NCI-H2171 treated with DMSO at 0.1 percent for 48 hours (cell line): ENCODE results near the gene RRP1.

Source experiments
- DNase-seq: peaks from one replicate; lab custom pipeline; 2025; lab: John Stamatoyannopoulos, UW

RRP1 gene

DNA sequence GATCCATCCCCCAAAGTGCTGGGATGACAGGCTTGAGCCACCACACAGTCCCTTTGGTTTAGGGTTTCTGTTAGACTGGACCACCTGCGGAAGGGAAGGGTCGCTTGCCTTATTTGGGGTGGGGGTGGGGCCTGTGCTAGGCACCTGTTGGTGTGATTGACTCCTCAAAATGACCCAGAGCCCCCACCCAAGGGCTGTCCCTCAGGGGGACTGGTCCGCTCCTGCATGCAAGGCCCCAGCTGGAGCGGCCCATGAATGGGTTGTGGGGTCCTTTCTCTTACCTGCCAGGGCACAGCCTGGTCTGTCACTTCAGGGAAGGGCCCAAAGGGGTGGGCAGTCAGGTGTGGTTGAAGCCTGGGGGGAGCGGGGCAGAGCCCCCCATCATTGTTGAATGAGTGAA, 11.4 kb upstream of the RRP1 start:
- DNase-seq: no peak

- no peak for DNase-seq
Measured at GRCh38 chr21:43778469-43779335, 10.7 kb upstream of the RRP1 start.

GRCh38 chr21:43779660-43780059, 9.7 kb upstream of the RRP1 start:
- DNase-seq: no peak

DNA sequence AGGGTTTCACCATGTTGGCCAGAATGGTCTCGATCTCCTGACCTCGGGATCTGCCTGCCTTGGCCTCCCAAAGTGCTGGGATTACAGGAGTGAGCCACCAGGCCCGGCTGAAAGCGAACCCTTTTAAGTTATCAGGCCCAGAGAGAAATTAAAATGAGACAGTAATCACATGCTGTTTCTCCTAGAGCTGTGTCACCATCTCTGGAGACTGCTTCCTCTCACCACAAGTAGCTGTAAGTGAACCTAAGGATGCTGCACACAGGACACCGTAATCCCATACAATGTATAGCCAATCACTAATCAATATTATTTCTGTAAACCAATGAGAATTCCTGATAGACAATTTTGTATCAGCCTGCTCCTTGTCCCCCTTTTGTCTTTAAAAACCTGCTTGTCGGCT, 7.5 kb upstream of the RRP1 start:
- no peak for DNase-seq

DNA sequence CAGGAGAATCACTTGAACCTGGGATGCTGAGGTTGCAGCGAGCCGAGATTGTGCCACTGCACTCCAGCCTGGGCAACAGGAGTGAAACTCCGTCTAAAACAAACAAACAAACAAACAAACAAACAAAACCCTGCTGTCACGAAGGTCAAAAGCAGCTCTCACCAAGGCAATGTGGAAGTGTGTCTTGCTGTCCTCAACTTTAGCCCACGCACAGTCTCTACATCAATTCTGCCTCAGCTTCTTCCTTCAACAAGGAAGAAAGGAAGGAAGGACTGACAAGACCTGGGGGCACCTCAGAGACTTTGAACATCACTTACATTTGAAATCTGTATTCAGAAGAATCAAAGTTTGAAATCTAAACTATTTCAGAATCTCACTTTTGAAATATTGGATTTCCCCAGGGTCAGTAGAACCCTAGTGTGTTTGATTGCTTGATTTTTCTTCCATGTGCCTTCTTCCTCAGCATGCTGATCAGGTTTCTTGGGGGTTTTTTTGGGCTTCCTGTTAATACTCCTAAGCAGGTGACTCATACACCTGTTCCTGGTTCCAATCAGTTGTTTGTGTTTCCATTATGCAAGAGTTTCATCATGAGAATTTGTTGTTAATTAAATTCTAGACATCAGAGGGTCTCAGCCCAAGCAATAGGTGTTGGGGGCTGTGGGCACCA, 6.8 kb upstream of the RRP1 start:
- DNase-seq: no peak

DNA sequence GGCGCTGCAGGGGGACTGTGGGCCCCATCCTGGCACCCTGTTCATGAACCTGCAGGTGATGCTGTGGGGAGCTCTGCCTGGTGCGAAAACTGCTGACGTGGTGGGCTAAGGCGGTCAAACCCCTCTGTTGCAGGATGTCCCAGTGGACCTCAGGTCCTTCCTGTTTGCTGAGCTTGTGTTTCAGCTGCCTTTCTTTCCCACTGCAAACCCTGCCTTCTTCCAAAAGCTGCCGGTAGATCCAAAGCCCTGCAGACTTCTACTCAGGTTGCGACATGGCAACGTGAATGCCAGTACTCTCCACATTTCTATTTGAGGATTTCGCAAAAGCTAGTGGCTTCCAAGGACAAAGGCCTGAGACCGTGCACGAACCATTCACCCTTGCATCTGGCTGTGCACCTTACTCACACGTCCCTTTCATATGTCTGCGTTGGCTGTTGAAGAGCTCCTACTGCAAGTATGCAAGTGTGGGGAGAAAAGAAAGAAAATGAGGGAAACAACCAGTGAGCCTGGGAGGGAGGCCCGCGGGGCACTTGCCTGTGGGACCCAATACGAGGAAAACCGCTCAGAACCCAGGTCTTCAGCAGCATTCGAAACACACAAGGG, 6.2 kb upstream of the RRP1 start:
- DNase-seq: no peak

- no peak for DNase-seq
Measured at GRCh38 chr21:43785134-43785533, 4.2 kb upstream of the RRP1 start.

- DNase-seq: peak; percentile 77
Measured at GRCh38 chr21:43786300-43786806, 3.0 kb upstream of the RRP1 start.

DNA sequence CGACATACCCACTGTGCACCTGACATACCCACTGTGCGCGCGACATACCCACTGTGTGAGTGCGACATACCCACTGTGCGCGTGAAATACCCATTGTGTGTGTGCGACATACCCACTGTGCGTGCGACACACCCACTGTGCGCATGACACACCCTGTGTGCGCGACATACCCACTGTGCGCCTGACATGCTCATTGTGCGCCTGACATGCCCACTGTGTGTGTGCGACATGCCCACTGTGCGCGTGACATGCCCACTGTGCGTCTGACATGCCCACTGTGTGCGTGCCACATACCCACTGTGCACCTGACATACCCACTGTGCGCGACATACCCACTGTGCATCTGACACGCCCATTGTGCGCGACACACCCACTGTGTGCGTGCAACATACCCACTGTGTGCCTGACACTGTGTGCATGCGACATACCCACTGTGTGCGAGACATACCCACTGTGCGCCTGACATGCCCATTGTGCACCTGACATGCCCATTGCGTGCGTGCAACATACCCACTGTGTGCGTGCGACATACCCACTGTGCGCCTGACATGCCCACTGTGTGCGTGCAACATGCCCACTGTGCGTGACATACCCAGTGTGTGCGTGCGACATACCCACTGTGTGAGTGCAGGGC, 2.5 kb upstream of the RRP1 start:
- DNase-seq: no peak

DNA sequence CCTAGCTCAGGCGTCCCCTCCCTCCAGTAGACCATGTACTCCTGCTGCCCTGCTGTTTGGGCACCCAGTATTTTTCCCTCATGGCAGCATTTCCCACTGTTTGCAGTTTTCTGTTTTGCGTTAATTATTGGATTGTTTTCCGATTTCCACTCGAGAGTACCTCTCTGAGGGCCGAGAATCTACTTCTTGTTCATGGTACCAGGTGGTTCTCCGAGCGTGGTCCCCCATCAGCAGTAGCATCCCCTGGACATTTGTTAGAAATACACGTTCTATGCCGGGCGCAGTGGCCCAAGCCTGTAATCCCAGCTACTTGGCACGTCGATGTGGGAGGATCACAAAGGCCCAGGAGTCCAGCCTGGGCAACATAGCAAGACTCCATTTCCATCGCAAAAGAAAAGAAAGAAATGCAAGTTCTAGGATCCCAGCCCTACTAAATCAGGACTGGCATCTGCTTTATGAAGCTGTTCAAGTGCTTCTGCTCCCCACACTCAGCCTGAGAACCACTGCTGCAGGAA, 690 bp downstream of the RRP1 start:
- DNase-seq: no peak

DNA sequence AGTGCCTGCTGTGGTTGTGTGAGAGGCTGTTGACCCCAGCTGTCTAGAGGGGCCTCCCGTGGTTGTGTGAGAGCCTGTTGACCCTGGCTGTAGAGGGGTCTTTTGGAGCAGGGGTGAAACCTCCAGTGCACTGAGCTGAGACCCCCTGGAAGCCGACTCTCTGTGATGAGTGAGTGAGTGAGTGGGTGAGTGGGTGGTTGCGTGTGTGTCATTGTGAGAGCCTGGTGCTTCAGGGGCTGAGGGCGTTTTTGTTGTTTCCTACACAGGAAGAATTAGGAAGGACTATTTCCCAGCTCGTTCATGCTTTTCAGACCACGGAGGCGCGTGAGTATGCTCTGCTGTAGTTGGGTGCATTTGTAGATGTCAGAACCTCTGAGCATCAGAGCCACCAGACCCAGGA, 3.0 kb downstream of the RRP1 start:
- no peak for DNase-seq

GRCh38 chr21:43793243-43793642, 3.9 kb downstream of the RRP1 start:
- no peak for DNase-seq

DNA sequence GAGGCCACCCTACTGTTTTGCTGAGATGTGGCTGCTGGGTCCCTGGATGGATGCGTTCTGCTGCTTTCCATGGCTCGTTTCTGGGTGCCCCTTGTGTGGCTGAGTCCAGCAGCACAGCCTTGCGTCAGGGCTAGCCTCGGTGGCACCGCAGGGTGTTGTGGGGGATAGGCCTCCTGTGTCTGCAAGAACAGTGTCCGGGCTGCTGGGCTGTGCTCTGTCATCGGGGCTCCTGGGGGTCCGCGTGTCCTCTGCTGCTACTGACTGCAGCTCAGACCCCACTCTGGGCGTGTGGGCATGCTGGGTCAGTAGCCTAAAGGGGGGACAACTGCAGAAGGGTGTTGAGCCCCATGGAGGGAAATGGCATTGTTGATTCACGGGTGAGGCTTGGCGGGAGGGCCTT, 4.9 kb downstream of the RRP1 start:
- DNase-seq: no peak

DNA sequence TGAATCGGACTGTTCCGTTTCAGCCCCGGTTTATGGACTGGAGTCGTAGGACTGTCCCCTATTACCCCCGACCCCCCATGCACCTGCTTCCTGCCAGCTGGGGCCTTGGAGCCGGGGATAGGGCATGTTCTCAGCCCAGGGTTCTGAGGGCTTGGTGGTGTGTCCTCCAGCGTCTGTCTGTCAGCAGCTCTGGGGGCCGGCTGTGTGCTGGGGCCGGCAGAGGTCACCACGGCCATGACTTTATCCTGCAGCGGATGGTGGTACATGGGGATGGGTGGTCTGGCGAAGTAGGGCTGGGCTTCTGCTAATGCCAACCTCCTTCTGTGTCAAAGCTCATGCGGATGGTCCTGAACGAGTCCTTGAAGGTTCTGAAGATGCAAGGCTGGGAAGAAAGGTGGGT, 5.5 kb downstream of the RRP1 start:
- no peak for DNase-seq

DNA sequence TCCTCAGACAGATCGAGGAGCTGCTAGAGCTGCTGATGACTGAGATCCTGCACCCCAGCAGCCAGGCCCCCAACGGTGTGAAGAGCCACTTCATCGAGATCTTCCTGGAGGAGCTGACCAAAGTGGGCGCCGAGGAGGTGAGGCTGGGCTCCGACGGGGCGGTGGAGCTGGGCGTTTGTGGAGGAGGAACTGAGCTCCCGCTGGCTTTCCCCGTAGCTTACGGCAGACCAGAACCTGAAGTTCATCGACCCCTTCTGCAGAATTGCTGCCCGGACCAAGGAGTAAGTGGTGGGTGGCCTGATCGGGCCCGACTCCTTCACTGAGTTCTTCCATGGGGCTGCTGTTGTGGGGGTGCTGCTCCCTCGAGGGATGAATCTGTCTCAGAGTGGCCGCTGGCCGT, 8.0 kb downstream of the RRP1 start:
- DNase-seq: no peak

GRCh38 chr21:43797925-43798715, 8.7 kb downstream of the RRP1 start:
- DNase-seq: no peak

GRCh38 chr21:43799301-43799840, 10.0 kb downstream of the RRP1 start:
- no peak for DNase-seq

DNA sequence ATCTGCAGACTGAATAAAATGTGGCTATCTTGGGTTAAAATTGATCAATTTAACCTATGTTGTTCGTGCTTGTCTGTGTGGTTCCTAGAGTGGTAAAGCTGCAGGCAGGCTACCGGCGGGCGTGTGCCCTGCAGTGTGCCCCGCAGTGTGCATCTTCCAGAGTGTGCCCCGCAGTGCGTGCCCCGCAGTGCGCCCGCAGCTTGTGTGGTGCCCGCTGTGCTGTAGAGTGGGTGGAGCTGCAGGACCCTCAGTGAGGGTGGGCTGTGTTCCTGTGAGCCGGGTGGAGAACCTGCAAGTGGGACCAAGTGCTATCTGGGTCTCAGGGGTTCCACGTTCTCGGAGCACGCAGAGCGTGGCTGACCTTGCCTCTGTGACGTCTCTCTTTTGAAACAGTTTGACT, 10.7 kb downstream of the RRP1 start:
- no peak for DNase-seq

GRCh38 chr21:43800566-43800965, 11.2 kb downstream of the RRP1 start:
- DNase-seq: no peak

DNA sequence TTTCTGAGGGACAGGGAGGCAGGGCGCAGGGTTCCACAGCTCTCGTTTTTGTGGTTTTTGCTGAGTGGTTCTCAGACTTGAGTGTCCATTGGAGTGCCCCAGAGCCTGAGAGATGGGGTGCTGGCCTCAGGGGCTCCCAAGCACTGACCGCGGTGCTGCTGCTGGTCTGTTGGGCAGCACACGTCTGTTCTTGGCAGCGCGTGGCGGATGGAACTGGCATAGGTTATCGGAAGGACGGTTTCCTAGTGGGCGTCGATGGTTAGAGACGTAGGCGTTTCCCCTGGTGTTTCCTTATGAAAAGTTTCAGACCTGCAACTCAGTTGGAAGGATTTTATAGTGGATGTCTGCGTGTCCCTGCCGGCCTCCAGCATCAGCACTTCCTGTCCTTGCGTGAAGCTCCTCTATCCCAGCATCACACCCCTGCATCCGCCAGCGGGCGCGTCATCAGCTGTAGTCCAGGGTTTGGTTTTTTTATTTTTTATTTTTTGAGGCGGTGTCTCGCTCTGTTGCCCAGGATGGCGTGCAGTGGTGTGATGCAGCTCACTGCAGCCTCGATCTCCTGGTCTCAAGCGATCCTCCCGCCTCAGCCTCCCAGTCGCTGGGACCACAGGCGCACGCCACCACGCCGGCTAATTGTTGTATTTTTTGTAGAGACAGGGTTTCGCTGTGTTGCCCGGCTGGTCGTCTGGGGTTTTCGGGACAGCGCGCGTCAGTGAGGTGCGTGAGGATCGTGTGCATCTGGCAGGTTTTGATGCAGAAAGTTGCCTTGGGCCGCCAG, 11.8 kb downstream of the RRP1 start:
- no peak for DNase-seq
